DMS 273 (cell line): ENCODE data around the gene F2RL3.

Source experiments
- DNase-seq: peaks from one replicate; lab custom pipeline; 2025; ENCODE audit not compliant: unreplicated experiment; lab: John Stamatoyannopoulos, UW

The F2RL3 gene

DNA sequence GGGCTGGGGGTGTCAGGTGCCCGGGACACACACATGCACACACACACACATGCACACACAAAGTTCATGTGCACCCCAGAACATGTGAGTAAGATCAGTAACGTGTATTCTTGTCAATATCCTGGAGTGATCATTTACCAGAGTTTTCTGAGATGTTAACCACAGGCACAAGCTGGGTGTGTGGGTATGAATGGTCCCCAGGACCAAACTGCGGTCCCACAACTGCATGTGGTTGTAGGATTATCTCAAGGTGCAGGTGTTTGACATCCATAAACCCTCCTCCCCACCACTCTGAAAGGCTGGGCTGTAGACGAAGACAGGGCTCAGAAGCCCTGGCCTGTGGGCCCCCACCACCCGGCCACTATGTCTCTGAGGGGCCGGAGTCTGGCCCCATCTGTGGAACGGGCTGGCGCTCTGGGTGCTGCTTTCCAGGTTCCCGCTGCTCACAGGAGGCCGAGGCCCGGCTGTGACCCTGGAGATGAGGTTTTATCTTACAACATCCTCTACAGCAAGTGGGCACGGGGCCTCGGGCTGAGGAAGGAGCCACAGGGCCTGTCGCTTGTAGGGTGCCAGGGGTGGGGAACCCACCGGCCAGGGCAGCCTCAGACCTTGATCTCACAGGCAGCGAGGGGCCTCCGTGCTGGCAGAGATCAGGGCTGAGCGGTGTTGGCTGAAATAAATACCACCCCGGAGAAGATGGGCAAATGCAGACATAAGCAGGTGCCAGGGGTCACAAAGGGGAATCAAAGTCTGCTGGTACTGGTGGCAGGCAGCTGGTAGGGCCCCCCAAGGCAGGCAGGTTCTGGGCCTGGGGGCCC lies 4.3 kb downstream of the F2RL3 start:
- DNase-seq = no peak

DNA sequence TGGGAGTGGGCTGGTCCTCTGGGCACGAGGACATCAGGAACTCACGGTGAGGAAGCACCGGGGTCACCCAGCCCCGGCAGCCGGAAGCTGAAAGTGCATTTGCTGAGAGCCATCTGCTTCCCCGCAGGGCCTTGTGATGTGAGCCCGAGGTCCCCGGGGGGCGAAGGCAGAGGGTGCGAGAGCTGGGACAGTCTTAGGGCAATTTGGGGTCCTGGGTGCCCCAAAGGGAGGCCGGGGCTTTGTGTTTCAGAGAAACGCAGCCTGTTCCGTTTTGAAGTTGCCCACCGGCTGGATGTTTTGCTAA lies 4.8 kb downstream of the F2RL3 start:
- DNase-seq = peak; percentile 46

DNA sequence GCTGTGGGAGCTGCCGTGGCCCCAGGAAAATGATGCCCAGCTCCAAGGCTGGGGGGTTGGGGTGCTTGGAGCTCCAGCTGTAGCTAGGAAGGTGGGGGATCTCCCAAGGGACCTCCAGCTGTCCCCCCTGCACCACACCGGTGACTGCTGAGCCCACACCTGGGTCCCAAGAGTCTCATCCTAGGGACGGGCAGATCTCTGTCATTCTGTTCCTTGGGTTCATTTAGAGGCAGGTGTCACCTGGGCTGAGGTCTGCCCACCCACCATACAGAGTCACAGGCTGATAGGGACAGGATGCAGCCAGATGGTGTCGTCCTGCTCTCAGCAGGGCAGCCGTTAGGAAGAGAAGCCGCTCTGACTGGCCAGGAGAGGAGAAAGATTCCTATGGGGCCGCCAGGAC lies 5.3 kb downstream of the F2RL3 start:
- peak; percentile 35 for DNase-seq

DNA sequence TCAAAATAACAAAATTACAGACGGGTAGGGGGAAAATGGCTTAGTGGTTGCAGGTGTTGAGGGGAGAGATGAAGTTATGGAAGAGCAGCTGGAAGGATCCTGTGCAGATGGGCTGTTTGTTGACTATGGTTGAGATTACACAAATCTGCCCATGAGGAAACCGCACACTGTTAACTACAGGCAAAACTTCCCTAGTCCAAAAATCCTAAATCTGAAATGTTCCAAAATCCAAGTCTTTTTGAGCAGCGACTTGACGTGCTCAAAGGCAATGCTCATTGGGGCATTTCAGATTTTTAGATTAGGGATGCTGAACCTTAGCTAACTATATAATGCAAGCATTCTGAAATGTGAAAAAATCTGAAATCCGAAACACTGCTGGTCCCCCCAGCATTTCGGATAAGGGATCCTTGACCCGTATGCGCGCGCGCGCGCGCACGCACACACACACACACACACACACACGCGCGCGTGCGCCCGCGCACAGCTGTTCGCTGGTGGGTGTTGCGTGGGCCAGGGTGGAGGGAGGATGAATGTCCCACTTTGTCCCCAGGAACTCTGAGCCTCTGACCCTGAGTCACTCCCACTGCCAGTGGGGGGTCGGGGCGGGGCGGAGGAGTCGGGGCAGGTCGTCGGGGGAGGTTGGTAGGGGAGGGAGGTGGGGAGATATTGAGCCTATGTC lies 6.8 kb downstream of the F2RL3 start:
- DNase-seq = peak; percentile 22

DNA sequence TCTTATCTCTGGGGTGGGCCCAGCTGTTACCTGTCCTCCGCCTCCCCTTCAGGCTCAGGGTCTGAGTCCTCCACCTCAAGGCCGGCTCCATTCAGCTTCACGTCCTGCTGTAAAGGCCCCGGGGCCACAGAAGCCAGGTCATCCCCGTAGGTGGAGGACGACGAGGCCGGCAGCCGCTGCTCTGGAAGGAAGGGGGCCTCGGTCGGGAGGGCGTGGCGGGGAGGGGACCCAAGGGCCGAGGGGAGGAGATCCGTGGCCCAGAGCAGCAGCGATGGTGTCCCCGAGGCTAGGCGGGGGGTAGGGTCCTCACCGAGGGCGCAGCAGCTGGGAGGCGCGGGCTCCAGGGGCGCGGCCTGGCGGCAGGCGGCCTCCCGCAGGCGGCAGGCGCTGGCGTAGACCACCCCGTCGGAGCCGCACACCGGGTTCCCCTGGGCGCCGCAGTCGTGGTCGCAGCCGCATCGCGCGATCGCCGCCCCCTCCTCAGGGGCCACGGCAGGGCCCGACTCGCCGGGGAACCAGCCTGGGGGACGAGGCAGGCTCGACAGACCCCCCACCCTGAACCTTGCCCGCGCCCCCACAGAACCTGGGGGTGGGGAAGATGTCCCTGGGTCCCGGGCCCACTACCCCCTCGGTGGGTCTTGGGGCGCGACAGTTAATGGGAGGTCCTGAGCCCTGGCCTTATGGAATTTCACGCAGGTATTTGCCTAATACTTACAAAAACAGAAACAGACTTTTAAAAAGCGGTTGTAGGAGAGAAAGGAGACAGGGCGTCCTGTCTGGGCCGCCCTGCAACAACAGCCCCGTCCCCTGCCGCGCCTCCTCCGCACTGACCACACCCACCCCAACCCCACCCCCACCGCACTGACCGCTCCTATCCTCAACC lies 7.6 kb downstream of the F2RL3 start:
- no peak for DNase-seq

DNA sequence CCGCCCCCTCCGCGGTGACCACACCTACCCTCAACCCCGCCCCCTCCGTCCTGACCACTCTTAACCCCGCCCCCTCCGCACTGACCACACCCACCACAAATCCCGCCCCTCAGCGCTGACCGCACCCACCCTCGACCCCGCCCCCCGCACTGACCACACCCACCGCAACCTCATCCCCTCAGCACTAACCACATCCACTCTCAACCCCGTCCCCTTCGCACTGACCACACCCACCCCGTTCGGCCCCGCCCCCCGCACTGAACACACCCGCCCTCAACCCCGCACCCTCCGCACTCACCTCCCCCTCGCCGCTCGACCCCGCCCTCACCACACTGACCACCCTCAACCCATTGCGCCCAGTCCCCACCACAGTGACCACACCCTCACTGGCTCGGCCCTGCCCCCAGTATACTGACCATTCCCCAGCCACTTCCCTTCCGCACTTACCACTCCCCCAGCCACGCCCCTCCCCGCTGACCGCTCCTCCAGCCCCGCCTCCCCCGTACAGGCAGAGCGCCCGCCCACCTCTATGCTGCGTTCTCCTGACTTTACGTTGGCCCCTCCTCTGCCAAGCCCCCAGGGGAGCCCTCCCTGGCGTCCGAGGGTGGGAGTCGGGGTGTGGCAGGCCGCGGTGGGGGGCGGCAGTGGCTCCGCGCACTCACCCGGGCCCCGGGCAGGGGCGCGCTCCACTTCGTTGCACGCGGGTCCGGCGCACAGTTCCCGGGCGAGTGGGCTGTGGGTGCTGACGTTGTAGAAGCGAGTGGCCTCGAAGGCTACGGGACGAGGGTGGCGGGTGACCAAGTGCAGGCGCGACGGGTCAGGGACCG lies 8.4 kb downstream of the F2RL3 start:
- DNase-seq = no peak

DNA sequence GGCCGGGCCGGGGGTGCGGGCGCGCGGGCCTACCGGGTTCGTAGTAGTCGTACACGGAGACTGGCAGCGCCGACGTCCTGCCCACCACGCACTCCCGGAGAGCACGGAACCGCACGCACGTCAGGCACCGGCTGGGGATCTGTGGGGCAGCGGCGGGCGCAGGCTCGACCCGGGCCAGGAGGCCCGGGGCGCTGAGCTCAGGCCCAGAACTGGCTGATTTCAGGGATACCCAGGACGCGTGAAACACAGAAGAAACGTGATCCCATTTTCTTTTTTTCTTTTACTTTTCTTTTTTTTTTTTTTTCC lies 9.0 kb downstream of the F2RL3 start:
- DNase-seq = no peak

DNA sequence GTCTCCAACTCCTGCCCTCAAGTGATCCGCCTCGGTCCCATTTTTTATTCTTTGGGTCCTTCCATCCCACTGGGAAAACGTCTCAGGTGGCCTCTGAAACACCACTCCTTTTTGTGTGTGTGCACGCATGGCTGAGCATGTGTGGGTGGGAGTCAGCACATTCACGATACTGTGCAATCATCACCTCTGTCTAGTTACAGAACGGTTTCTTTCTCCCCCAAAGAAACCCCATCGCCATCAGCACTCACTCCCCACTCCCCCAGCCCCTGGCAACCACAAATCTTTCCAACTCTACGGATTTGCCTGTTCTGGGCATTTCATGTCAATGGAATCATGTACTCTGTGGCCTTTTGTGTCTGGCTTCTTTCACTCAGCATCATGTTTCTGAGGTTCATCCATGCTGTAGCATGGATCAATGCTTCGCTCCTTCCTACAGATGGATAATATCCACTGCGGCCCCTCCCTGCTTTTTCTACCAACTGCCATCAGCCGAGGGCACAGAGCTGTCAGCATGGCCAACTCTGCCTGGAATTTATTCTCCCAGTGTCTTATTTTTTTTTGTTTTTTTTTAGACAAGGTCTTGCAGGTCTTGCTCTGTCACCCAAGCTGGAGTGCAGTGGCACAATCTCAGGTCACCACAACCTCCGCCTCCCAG lies 9.7 kb downstream of the F2RL3 start:
- DNase-seq = no peak

DNA sequence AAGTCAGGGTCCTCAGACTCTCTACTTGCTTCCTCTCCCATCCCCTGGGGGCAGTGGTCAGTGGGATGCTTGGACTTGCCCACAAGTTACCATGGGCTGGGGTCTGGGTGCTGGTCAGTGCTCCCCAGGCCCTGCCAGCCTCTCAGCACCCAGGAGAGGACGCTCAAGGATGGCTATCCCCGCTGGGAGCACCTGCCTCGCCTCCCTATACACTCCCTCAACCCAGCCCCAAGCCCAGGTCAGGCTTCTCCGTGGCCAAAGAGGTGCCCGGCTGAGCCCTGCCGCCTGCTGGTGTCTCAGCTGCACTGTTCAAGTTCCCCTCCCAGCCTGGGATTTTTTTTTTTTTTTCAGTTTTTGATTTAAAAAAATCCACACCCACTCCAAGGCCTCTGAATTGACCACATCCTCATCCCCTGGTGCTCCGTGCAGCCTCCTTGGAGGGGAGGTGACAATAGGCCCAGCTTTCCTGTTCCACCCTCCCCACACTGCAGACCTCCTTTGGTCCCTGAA lies 10.8 kb downstream of the F2RL3 start:
- peak; percentile 33 for DNase-seq

DNA sequence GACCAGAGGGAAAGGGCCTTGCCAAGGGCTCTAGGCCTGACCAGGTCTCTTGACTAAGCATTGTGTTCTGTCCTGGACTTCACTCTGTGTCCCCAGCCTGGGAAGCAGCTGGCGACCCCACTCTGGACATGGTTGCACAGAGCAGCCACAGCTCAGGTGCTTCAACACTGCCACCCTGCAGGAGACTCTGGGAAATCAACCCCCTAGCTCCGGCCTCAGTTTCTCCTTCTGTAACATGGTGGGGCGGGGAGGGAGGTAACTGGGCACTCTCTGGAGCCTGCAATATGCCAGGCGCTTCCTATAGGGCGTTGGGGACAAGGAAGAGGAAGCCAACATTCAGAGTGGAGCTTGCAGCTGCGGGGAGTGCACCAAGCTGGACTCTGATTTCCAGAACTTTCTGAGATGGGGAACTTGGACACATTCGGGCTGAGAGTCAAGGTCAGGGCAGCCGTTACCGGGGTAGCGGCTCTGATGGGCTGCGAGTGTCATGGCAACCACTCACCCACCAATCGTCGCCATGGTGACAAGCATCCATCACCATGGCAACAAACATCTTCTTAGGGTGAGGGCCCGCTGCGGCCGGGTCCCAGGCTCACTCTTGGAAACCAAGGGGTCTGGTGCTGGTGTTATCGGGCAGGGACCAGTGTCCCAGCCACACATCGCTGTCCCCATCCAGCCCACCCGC lies 12.8 kb downstream of the F2RL3 start:
- peak; percentile 62 for DNase-seq

DNA sequence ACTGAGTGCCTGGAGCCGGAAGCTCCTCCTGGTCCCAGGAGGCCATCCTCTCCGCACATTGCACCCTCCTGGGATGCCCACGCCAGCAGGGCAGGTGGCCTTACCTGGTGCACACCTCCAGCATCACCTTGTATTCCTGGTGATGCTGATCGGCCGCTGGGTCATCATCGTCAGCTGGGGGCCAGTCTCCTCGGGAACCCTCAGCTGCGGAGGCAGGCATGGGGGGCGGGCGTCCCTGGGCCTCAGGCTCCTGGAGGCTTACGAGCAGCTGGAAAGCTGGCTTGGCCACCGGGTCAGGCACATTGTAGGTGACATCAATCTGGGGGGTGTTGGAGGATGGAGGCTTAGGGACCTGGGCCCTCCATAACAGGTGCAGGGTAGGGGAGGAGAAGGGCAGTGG lies 13.7 kb downstream of the F2RL3 start:
- DNase-seq = no peak

DNA sequence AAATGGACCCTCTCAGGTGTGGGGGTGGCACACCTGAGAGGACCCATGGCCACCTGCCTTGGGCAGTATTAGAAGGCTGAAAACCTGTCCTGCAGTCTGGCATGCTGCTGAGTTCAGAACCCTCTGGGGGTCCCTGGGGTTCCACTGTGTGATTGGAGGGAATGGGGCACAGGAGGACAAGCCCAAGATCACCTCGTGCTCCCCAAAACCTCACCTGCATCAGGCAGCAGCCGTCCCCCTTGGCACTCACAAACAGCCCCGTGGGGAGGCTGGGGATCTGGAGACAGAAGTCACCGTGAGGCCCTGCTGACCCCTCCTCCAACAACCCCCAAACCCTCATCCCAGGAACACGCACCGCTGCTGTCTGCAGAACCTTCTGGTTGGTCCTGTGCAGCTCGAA lies 14.5 kb downstream of the F2RL3 start:
- no peak for DNase-seq

DNA sequence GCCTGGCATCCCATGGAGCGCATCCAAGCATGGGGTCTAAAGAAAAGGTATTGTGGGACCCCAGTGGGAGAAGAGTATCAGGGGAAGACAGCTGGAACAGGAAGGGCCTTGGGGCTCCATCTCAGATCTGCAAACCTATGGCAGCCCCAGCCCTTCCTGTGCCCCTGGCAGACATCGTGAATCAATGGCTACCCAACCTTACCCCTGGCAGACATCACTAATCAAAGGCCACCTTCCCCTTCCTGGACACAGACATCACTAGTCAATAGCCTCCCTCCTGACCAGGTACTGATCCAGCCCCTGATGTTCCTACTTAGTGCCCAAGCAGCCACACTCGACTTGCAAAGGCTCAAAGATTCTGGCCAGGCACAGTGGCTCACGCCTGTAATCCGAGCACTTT lies 15.8 kb downstream of the F2RL3 start:
- no peak for DNase-seq

DNA sequence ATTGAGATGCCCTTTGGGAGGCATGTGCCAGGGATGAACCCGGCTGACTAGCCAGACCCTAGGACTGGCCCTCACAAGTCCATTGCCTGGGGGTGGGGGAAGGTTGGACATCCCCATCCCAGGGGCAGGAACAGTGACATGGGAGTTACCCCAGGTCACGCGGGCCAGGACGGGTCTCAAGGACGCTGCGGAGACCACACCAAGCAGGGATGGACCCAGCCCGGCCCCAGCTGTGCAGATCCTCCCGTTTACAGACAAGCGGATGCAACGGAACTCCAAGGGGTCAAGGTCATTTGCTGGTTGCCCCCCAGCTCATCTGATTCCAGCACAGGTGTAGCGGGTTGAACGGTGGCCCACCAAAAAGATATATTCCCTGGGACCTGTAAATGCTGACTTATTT lies 20.0 kb downstream of the F2RL3 start:
- DNase-seq = no peak

DNA sequence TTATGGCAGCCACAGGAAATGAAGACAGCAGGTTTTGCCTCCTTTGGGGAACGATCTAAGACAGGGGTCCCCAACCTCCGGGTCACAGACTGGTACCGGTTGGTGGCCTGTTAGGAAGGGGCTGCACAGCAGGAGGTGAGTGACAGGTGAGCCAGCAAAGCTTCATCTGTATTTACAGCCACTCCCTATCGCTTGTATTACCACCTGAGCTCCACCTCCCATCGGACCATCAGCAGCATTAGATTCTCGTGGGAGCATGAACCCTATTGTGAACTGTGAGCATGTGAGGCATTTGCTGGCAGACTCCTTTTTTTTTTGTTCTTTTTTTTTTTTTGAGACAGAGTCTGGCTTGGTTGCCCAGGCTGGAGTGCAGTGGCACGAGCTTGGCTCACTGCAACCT lies 22.2 kb downstream of the F2RL3 start:
- no peak for DNase-seq

DNA sequence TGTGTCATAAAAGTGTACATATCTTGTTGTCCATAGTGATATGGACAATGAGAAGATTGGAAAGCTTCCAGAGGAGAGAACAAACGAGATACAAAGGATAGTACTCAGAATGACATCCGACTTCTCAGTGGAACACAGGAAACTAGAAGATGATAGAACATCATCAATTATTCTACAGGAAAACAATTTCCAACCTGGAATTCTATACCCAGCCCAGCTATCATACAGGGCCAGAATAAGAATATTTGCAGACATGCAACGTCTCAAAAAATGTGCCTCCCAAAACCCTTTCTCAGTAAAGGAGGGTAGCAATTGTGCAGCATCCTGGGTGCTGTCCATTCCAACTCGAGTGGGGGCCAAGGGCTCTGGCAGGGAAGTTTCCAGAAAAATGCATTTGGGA lies 24.0 kb downstream of the F2RL3 start:
- no peak for DNase-seq

DNA sequence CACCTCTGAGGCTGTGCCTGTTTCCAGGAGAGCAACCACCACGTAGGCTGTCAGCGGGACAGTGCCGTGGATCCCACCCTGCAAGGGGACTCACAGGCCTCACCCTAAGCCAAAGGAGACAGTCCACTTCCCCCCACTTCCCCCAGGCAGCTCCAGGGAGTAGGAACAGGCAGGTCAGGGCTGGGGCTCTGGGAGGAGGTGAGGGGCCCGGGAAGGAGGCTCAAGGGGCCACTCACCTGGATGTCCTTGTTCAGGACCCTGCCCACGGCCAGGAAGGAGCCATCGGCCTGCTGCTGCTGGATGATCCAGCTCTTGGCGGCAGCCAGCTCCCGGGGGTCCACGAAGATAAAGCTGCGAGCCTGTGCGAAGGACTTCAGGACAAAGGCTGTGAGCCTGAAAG lies 25.6 kb downstream of the F2RL3 start:
- DNase-seq = no peak

DNA sequence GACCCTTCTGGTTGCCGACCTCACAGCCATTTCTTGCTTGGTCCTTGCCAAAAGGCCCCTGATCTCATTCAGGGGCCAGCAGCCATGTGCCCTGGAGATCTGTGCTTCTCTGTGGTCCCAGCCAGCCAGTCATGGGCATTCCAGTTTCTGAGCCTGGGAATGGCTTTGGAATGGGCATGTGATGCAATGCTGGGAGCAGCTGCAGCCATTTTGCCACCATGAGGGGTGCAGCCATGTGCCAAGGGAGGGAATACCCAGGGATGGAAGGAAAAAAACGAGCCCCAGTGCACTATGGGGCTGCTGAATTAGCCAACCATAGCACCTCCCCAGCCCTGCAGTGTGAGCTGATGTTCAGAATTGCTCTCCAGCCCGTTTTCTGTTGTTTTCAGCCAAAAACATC lies 26.3 kb downstream of the F2RL3 start:
- DNase-seq = no peak

DNA sequence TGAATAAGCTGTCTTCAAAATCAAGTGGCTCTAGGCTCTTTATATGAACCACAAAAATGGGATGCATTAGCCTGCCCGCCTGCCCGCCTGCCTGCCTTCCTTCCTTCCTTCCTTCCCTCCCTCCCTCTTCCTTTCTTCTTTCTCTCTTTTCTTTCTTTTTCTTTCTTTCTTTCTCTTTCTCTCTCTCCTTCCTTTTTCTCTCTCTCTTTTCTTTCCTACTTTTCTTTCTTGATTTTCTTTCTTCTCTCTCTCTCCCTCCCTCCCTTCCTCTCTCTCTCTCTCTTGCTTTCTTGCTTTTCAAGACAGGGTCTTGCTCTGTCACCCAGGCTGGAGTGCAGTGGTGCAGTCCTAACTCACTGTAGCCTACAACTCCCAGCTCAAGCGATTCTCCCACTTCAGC lies 26.9 kb downstream of the F2RL3 start:
- no peak for DNase-seq

DNA sequence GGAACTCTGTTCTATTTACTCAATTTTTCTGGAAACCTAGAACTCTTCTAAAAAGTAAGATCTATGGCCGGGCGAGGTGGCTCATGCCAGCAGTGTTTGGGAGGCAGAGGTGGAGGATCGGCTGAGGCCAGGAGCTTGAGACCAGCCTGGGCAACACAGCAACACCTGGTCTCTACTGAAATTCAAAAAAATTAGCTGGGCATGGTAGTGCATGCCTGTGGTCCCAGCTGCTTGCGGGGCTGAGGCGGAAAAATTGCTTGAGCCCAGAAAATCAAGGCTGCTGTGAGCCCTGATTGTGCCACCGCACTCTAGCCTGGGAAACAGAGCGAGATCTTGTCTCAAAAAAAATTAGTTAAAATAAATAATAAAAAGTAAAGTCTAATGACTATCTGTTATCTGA lies 28.6 kb downstream of the F2RL3 start:
- DNase-seq = no peak
